Middle frontal gyrus (tissue), 1 donor: ENCODE measurements around the gene NXPH1.

ENCODE experiments used
- DNase-seq: peaks from one replicate; pipeline ENCODE4 v3.0.0-alpha.2; 2015; ENCODE audit warnings: low spot score; ENCODE audit errors: extremely low spot score

Gene NXPH1

GRCh38 chr7:8435590-8436545, 2.5 kb downstream of the NXPH1 start:
- DNase-seq, result no peak

- no peak for DNase-seq
Observed at GRCh38 chr7:8436965-8437364, 3.6 kb downstream of the NXPH1 start.

- no peak for DNase-seq
Observed at GRCh38 chr7:8437606-8438005, 4.2 kb downstream of the NXPH1 start.

GRCh38 chr7:8440670-8441069, 7.3 kb downstream of the NXPH1 start:
- no peak for DNase-seq

- no peak for DNase-seq
Observed at GRCh38 chr7:8441106-8441965, 7.9 kb downstream of the NXPH1 start.

- DNase-seq, result no peak
Observed at GRCh38 chr7:8442051-8442813, 8.8 kb downstream of the NXPH1 start.

GRCh38 chr7:8442814-8443304, 9.4 kb downstream of the NXPH1 start:
- no peak for DNase-seq

GRCh38 chr7:8443576-8444467, 10.4 kb downstream of the NXPH1 start:
- DNase-seq, result no peak

GRCh38 chr7:8444468-8444769, 11.0 kb downstream of the NXPH1 start:
- DNase-seq, result no peak

GRCh38 chr7:8453535-8453934, 20.1 kb downstream of the NXPH1 start:
- no peak for DNase-seq

GRCh38 chr7:8455426-8455825, 22.0 kb downstream of the NXPH1 start:
- no peak for DNase-seq

GRCh38 chr7:8462309-8462708, 28.9 kb downstream of the NXPH1 start:
- DNase-seq, result no peak

GRCh38 chr7:8465338-8465737, 31.9 kb downstream of the NXPH1 start:
- DNase-seq, result no peak

- DNase-seq, result no peak
Observed at GRCh38 chr7:8480527-8480926, 47.1 kb downstream of the NXPH1 start.

- no peak for DNase-seq
Observed at GRCh38 chr7:8481096-8481495, 47.7 kb downstream of the NXPH1 start.

GRCh38 chr7:8481752-8482446, 48.5 kb downstream of the NXPH1 start:
- DNase-seq, result no peak

GRCh38 chr7:8490391-8491045, 57.1 kb downstream of the NXPH1 start:
- no peak for DNase-seq

- DNase-seq, result no peak
Observed at GRCh38 chr7:8491106-8491505, 57.7 kb downstream of the NXPH1 start.
